Kidney epithelial cell (primary cell): ENCODE measurements around the gene CLHC1. TPM values are rescaled to one million over a fixed set of nuclear protein-coding genes. Genes with fewer than 3 reads are reported as not detected.
A peak's percentile ranks its signal among the peaks of the same experiment; 100 is the strongest.
"Not testable (repeated sequence)": the region's sequence is repeated elsewhere in the genome, so short reads cannot be mapped to it uniquely, and the experiment has no call there.

Source experiments
- DNase-seq: peaks from one replicate; pipeline ENCODE4 v3.0.0-alpha.2; 2010; ENCODE audit warnings: low read depth
- H3K27me3 ChIP-seq: 2 replicates; pipeline ENCODE4 v1.6.0; 2011; ENCODE audit warnings: low read length; ENCODE audit not compliant: control insufficient read depth, insufficient read depth
- H3K36me3 ChIP-seq: 2 replicates; pipeline ENCODE4 v1.5.1; 2011; ENCODE audit warnings: low read length; ENCODE audit not compliant: control insufficient read depth, insufficient read depth
- H3K4me3 ChIP-seq: 2 replicates; pipeline ENCODE4 v1.5.1; 2011; ENCODE audit warnings: low read depth, mild to moderate bottlenecking, control low read depth, low read length
- total RNA-seq: library from RNA; depleted of rRNA; stranded (reverse); fragments of >200 nt; gene quantifications from 2 replicates; pipeline ENCODE4 v1.2.3, GENCODE V29; 2015
- TF ChIP-seq, protein P1 (sequence below): IDR thresholded peaks from 2 replicates; pipeline ENCODE4 v1.5.1; 2011; ENCODE audit warnings: mild to moderate bottlenecking, moderate library complexity, low read length, control low read depth, inconsistent platforms; ENCODE audit not compliant: insufficient read depth, poor library complexity, severe bottlenecking

The CLHC1 gene
- total RNA-seq, 1 donor from 2014 or later, result 16.5 TPM

GRCh38 chr2:55232863-55233657, 967 bp upstream of the CLHC1 start:
- no peak for DNase-seq
- Histone ChIP-seq H3K36me3 (peaks cover 1% of the 10 kb centered on the region), H3K4me3 (peak overlapping the region; percentile 77), H3K27me3 (no peaks in the 10 kb centered on the region)
- TF ChIP-seq, protein P1, sequence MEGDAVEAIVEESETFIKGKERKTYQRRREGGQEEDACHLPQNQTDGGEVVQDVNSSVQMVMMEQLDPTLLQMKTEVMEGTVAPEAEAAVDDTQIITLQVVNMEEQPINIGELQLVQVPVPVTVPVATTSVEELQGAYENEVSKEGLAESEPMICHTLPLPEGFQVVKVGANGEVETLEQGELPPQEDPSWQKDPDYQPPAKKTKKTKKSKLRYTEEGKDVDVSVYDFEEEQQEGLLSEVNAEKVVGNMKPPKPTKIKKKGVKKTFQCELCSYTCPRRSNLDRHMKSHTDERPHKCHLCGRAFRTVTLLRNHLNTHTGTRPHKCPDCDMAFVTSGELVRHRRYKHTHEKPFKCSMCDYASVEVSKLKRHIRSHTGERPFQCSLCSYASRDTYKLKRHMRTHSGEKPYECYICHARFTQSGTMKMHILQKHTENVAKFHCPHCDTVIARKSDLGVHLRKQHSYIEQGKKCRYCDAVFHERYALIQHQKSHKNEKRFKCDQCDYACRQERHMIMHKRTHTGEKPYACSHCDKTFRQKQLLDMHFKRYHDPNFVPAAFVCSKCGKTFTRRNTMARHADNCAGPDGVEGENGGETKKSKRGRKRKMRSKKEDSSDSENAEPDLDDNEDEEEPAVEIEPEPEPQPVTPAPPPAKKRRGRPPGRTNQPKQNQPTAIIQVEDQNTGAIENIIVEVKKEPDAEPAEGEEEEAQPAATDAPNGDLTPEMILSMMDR, result no peak

DNA sequence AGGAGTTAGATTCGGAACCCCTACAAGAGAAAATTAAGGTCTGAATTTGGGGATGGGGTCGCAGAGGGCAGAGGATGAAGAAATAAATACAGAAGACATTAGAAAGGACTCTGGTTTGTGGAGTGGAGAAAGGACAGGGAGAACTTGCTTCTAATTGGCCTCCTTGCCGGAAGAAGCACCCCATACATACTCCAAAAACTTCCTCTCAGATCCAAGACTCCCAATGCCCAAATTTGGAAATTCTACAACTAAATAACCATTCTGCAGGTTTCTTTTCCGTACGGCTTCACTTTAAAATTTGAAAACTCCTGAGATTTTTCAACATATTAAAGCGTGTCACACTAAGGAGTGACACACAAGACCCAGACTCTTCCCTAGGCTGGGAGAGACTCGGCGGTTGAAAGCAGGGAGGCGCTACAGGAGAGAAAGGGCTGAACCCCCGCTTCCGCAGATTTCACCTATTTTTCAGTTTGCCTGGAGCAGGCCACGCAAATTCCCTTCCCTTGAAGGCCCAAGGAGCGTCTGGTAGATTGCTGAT, 478 bp downstream of the CLHC1 start:
- Histone ChIP-seq H3K36me3 (peaks cover 1% of the 10 kb centered on the region), H3K4me3 (peak overlapping the region; percentile 77), H3K27me3 (no peaks in the 10 kb centered on the region)
- no peak for DNase-seq
- TF ChIP-seq, protein P1, result no peak

- no peaks in the 10 kb centered on the region for H3K27me3 ChIP-seq
- TF ChIP-seq, protein P1, result no peak
- no peak overlapping the region for H3K4me3 ChIP-seq
- no peaks in the 10 kb centered on the region for H3K36me3 ChIP-seq
- DNase-seq, result no peak
Measured at GRCh38 chr2:55230551-55230950, 1.5 kb downstream of the CLHC1 start.

DNA sequence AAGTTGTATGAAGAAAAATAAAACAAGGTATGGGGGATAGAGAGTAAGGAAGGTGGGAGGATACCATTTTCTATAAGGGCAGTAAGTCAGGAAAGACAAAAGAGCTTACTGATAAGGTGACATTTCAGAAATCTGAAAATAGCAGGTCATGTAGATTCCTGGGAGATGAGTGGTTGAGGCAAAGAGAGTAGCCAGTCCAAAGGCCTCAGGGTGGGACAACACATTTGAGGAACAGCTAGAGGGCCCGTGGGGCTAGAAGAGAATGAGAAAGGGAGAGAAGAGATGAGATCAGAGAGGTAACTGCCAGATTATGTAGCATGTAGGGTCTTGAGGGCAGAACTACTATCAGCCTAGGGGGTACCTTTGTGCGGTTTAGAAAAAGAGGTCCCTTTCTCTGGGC, 2.9 kb downstream of the CLHC1 start:
- Histone ChIP-seq H3K36me3 (no peaks in the 10 kb centered on the region), H3K4me3 (no peak overlapping the region), H3K27me3 (no peaks in the 10 kb centered on the region)
- no peak for DNase-seq
- TF ChIP-seq, protein P1, result no peak

DNA sequence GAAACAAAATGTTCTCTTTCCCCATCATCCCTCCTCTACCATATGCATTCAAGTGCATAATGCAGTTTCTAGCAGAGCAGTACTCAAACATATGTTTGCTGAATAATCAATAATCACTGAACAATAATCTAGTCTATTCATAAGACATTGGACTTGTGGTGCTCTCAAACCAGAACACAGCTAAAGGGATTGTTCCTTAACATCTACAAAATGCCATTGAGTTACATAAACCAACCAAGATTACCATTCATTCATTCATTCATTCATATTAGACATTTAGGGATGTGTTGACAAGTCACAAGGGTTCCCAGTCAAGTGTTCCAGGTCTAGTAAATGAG, 3.9 kb downstream of the CLHC1 start:
- Histone ChIP-seq H3K27me3 (no peaks in the 10 kb centered on the region), H3K4me3 (no peak overlapping the region), H3K36me3 (no peaks in the 10 kb centered on the region)
- TF ChIP-seq, protein P1, result no peak
- no peak for DNase-seq

DNA sequence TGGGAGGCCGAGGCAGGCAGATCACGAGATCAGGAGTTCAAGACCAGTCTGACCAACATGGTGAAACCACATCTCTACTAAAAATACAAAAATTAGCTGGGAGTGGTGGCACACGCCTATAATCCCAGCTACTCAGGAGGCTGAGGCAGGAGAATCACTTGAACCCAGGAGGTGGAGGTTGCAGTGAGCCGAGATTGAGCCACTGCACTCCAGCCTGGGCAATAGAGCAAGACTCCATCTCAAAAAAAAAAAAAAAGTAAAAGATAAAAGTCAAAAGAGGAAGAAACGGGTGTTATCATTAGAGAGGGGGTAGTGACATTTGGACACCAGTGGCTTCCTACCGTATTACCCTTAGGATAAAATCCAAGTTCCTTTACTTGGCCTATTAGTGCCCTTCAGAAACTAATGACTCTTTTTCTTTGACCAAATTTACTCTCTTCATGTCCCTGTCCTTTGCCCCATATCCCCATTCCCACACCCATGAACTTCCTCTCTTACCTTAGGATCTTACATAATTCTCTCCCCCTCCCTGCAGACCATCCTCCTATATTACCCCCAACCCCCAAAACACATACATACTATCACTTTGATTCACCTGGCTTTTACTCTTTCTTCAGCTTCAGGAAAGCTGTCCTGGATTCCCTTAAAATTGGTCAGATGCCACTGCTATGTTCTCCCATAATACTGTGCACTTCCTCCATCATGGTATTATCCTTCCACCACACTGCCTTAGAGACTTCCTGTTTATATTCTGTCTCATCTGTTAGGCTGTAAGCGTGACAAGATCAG, 4.5 kb downstream of the CLHC1 start:
- H3K36me3 ChIP-seq, H3K4me3 ChIP-seq, DNase-seq, H3K27me3 ChIP-seq: not testable (repeated sequence)
